Subcutaneous adipose tissue (tissue), 4 donors: ENCODE results near the gene XPNPEP3. TPM values are rescaled to one million over a fixed set of nuclear protein-coding genes. Genes with fewer than 3 reads are reported as not detected.

Experiments
- small RNA-seq: library from RNA; depleted of rRNA; stranded (forward); fragments of <200 nt; gene quantifications from one replicate; pipeline ENCODE3, GENCODE V24; 2016
- total RNA-seq, 4 donors: library from RNA; depleted of rRNA; stranded (reverse); fragments of >200 nt; gene quantifications; one replicate each; pipeline ENCODE4 v1.1.0, GENCODE V29; 2016
- TF ChIP-seq, protein P1 (sequence below): fragments of 450-650 bp; IDR thresholded peaks from one replicate; pipeline ENCODE4 v1.5.1; 2016; ENCODE audit warnings: low read depth, mild to moderate bottlenecking, control low read depth, antibody characterized with exemption, moderate library complexity

The XPNPEP3 gene
- total RNA-seq, 4 donors from 2014 or later, result 10.7 to 23.9 (median 13.0) TPM

DNA sequence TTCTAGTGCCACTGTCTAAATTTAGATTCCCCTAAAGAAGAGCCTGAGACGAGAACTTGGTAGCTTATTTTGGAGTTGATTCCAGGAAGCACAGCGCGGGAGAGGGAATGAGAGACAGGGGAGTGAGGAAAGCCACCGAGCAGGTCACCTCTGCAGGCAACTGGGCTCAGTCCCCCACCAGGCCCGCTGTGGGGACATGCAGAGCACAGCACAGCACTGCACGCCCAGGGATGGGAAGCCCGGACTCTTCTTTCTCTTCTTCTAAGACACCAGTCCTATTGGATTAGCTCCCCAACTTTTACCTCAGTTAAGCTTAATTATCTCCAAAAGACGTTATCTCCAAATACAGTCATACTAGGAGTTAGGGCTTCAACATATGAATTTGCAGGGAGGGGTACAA, 122.9 kb downstream of the XPNPEP3 start:
- TF ChIP-seq, protein P1, sequence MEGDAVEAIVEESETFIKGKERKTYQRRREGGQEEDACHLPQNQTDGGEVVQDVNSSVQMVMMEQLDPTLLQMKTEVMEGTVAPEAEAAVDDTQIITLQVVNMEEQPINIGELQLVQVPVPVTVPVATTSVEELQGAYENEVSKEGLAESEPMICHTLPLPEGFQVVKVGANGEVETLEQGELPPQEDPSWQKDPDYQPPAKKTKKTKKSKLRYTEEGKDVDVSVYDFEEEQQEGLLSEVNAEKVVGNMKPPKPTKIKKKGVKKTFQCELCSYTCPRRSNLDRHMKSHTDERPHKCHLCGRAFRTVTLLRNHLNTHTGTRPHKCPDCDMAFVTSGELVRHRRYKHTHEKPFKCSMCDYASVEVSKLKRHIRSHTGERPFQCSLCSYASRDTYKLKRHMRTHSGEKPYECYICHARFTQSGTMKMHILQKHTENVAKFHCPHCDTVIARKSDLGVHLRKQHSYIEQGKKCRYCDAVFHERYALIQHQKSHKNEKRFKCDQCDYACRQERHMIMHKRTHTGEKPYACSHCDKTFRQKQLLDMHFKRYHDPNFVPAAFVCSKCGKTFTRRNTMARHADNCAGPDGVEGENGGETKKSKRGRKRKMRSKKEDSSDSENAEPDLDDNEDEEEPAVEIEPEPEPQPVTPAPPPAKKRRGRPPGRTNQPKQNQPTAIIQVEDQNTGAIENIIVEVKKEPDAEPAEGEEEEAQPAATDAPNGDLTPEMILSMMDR, result no peak

Small RNA genes within 50 kb of the gene (small RNA-seq; reads per million reads assigned to genes)
- gene MIR4766 (not detected), gene RF00017 (not detected), gene RNU6-379P (not detected)

Other genes with a start within 250 kb of the XPNPEP3 start
- gene MRTFA, start 220.4 kb upstream of the XPNPEP3 start, total RNA-seq, result 10 to 100 TPM; 16.5 to 57.8 (median 48.9) TPM
- gene MCHR1, start 177.7 kb upstream of the XPNPEP3 start, total RNA-seq, result under 1 TPM in 2 of 4 donors, not detected in 2; 0.17 to 0.22 TPM
- 10 to 100 TPM in 3 of 4 donors, 1 to 10 TPM in 1; 8.7 to 16.3 (median 13.8) TPM for gene SLC25A17, start 37.8 kb upstream of the XPNPEP3 start, total RNA-seq
- gene ST13, start 509 bp upstream of the XPNPEP3 start, total RNA-seq, result 100 to 1,000 TPM; 159 to 246 (median 210) TPM
- not detected for gene DNAJB7, start 5.0 kb downstream of the XPNPEP3 start, total RNA-seq
- 10 to 100 TPM; 23.5 to 65.4 (median 40.4) TPM for gene RBX1, start 94.2 kb downstream of the XPNPEP3 start, total RNA-seq
- 100 to 1,000 TPM in 1 of 4 donors, 10 to 100 TPM in 3; 76.9 to 106 (median 91.0) TPM for gene EP300, start 235.4 kb downstream of the XPNPEP3 start, total RNA-seq